K562 (cell line): ENCODE data around the gene POLR2J3. TPM values are rescaled to one million over a fixed set of nuclear protein-coding genes. Genes with fewer than 3 reads are reported as not detected.
A peak's percentile ranks its signal among the peaks of the same experiment; 100 is the strongest.
"Not testable (repeated sequence)": the region's sequence is repeated elsewhere in the genome, so short reads cannot be mapped to it uniquely, and the experiment has no call there.

Experiments used
- ATAC-seq: fragments of 200-7000 bp; cut with Tn5 transposase; 3 replicates; pipeline ENCODE4 v1.9.1; 2020; ENCODE audit warnings: moderate library complexity
- BruUV-seq: library from RNA; stranded (reverse); fragments of 400-500 nt; replicated peaks from 2 replicates; lab custom pipeline; 2021; lab: Mats Ljungman, UMichigan
- CTCF ChIA-PET: fragments of 300-600 bp; formaldehyde crosslinking; extraction: SDS; loops from one replicate; lab custom pipeline; 2021; ENCODE audit warnings: low intra/inter-chr PET ratio; lab: Yijun Ruan, JAX
- POLR2A ChIA-PET: fragments of 300-600, 350-650 bp; sonication (Branson Sonifier 250); formaldehyde crosslinking; extraction: SDS; loops from one replicate; lab custom pipeline; 2021; ENCODE audit warnings: antibody characterized with exemption, inconsistent platforms; lab: Yijun Ruan, JAX
- DNase-seq, 4 experiments: peaks; one replicate each; pipeline versions ENCODE4 v3.0.0 to v3.0.0-alpha.2; 2011 to 2018; ENCODE audit warnings: low spot score in 3 of 4, mixed read lengths in 3 of 4; ENCODE audit errors: extremely low read depth in 1 of 4
- FAIRE-seq: peaks from 2 replicates; lab custom pipeline; 2011; peaks lifted over from hg19 to GRCh38; lab: Jason Lieb, UNC
- H2AFZ ChIP-seq: 2 replicates; pipeline ENCODE4 v1.6.0; 2011; ENCODE audit warnings: low read depth, low read length, control low read depth, inconsistent platforms
- H3K27ac ChIP-seq: fragments of 200-600 bp; 3 replicates; pipeline ENCODE4 v1.8.0; 2011; ENCODE audit warnings: low read depth, mild to moderate bottlenecking, control low read depth, inconsistent platforms, low read length, moderate library complexity, mixed read lengths; ENCODE audit errors: extremely low read depth
- H3K27me3 ChIP-seq, 2 experiments: fragments of 300-600 bp in 1 of 2; 2 replicates in 1 of 2; 3 replicates in 1 of 2; pipeline versions ENCODE4 v1.6.0 to v1.8.0; 2011; ENCODE audit warnings: inconsistent platforms in 2 of 2, low read length in 2 of 2, mild to moderate bottlenecking in 1 of 2, mixed read lengths in 1 of 2, moderate library complexity in 1 of 2; ENCODE audit not compliant: control insufficient read depth in 2 of 2, insufficient read depth in 2 of 2
- H3K36me3 ChIP-seq: fragments of 300-600 bp; 3 replicates; pipeline ENCODE4 v1.8.0; 2011; ENCODE audit warnings: mild to moderate bottlenecking, low read length, inconsistent platforms; ENCODE audit not compliant: control insufficient read depth, insufficient read depth
- H3K4me1 ChIP-seq, 2 experiments: fragments of 200-600 bp in 1 of 2; replicated peaks in 1 of 2; 2 replicates in 1 of 2; 3 replicates in 1 of 2; pipeline versions ENCODE4 v1.5.1 to v1.8.0; 2011; ENCODE audit warnings: inconsistent platforms in 2 of 2, low read length in 2 of 2, mild to moderate bottlenecking in 1 of 2, mixed read lengths in 1 of 2, moderate library complexity in 1 of 2; ENCODE audit not compliant: control insufficient read depth in 2 of 2, insufficient read depth in 2 of 2
- H3K4me2 ChIP-seq: 2 replicates; pipeline ENCODE4 v1.6.1; 2011; ENCODE audit warnings: low read length, control low read depth, inconsistent platforms, mixed read lengths; ENCODE audit not compliant: insufficient read depth
- H3K4me3 ChIP-seq: fragments of 200-600 bp; sonication (generic), shearing (Covaris generic); 2 replicates; pipeline ENCODE4 v1.5.1; 2016; ENCODE audit warnings: control low read depth, inconsistent platforms
- H3K79me2 ChIP-seq: fragments of 200-600 bp; 3 replicates; pipeline ENCODE4 v1.8.0; 2011; ENCODE audit warnings: low read length, inconsistent platforms; ENCODE audit not compliant: control insufficient read depth, insufficient read depth
- H3K9ac ChIP-seq, 2 experiments: 2 replicates each; pipeline versions ENCODE4 v1.6.0 to v1.6.1; 2011; ENCODE audit warnings: low read depth in 2 of 2, low read length in 2 of 2, control low read depth in 1 of 2, inconsistent platforms in 1 of 2, mild to moderate bottlenecking in 1 of 2, mixed read lengths in 1 of 2; ENCODE audit not compliant: insufficient read depth in 1 of 2
- H3K9me1 ChIP-seq: one replicate; pipeline ENCODE4 v1.6.0; 2011; ENCODE audit warnings: inconsistent platforms, mild to moderate bottlenecking, low read length, moderate library complexity; ENCODE audit not compliant: control insufficient read depth, insufficient read depth
- H3K9me3 ChIP-seq: replicated peaks from 2 replicates; pipeline ENCODE4 v1.5.1; 2011; ENCODE audit warnings: low read depth, low read length, inconsistent platforms; ENCODE audit not compliant: control insufficient read depth, insufficient read depth
- H4K20me1 ChIP-seq: replicated peaks from 2 replicates; pipeline ENCODE4 v1.6.1; 2011; ENCODE audit warnings: low read length, inconsistent platforms, mixed read lengths; ENCODE audit not compliant: control insufficient read depth, insufficient read depth
- WGBS: fragments of 100-300 bp; shearing (Covaris generic); methylation state at CpG from one replicate; pipeline ENCODE4 v1.1.6; 2016; ENCODE audit warnings: low coverage, mixed read lengths; ENCODE audit not compliant: insufficient coverage; ENCODE audit errors: missing lambda C conversion rate; 5-methylcytosine and 5-hydroxymethylcytosine counted together
- in situ Hi-C: fragments of 300-500 bp; cut with MboI; formaldehyde crosslinking; loops from 4 replicates; pipeline ENCODE4 v1.15.0; 2018; ENCODE audit warnings: inconsistent platforms, mixed read lengths
- intact Hi-C: fragments of 100-400 bp; cut with micrococcal nuclease; formaldehyde crosslinking; loops from 2 replicates; pipeline ENCODE4 v1.14.2; 2022
- polyA plus RNA-seq, 8 experiments: library from polyadenylated mRNA; depleted of rRNA in 4 of 8; stranded (reverse) in 5 of 8; unstranded in 3 of 8; fragments of >200 nt; fragmentation: Nextera tagmentation in 2 of 8; fragmentation: Illumina TruSeq in 1 of 8; extraction: Ambion mirVana in 2 of 8; extraction: Trizol in 1 of 8; gene quantifications; 2 replicates each; pipeline versions ENCODE4 v1.2.1 to v1.2.3, GENCODE V29; 2011 to 2014; ENCODE audit warnings: inconsistent platforms in 1 of 8, missing spikeins in 1 of 8
- total RNA-seq, 7 experiments: library from RNA; depleted of rRNA in 6 of 7; stranded (reverse); fragments of >200 nt in 6 of 7; fragmentation: Illumina TruSeq in 2 of 7; extraction: Trizol in 2 of 7; gene quantifications; 2 replicates each; pipeline versions ENCODE4 v1.2.1 to v1.2.3, GENCODE V29; 2011 to 2021; ENCODE audit warnings: low replicate concordance in 1 of 7
- TF ChIP-seq, protein P1 (sequence below): fragments of 450-650 bp; IDR thresholded peaks from 2 replicates; pipeline ENCODE4 v1.6.1; 2016

The POLR2J3 gene
- total and polyA plus RNA-seq, 9 of the 15 experiments (the other 6 are each of a cell fraction or from before 2014, with no cell fraction given): 35.5 to 170 (median 62.9) TPM

DNA sequence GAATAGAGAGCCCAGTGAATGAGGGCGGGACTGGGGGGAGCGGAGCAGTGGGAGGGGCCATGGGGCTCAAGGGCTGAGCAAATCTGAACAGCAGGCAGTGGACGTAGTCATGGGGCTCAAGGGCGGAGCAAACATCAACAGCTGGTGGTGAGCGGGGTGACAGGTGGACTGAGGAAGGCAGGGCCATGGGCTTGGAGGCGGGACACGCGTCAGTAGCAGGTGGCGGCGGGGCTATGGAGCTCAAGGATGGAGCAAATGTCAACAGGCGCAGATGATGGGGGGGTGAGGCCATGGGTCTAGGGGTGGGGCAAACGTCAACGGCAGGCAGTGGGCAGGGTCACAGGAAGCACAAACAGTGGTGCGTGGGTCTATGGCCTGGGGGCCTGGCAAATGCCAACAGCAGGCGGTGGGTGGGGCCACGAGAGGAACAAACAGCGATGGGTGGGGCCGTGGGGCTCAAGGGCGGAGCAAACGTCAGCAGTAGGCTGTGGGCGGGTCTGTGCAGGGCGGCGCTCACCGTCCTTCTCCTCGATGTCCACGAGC lies 20.2 kb upstream of the POLR2J3 start:
- DNase-seq, H3K27ac ChIP-seq, intact Hi-C loops, in situ Hi-C loops, H3K4me1 ChIP-seq, H4K20me1 ChIP-seq, H3K79me2 ChIP-seq, FAIRE-seq, H3K9ac ChIP-seq, H3K36me3 ChIP-seq, CTCF ChIA-PET, BruUV-seq, H3K27me3 ChIP-seq, H2AFZ ChIP-seq, H3K4me3 ChIP-seq, H3K4me2 ChIP-seq, H3K9me3 ChIP-seq, H3K9me1 ChIP-seq, POLR2A ChIA-PET: not testable (repeated sequence)
- ATAC-seq: peak; percentile 89
- WGBS: 0% methylated on average over 6 of the region's 26 CpGs
- TF ChIP-seq, protein P1, sequence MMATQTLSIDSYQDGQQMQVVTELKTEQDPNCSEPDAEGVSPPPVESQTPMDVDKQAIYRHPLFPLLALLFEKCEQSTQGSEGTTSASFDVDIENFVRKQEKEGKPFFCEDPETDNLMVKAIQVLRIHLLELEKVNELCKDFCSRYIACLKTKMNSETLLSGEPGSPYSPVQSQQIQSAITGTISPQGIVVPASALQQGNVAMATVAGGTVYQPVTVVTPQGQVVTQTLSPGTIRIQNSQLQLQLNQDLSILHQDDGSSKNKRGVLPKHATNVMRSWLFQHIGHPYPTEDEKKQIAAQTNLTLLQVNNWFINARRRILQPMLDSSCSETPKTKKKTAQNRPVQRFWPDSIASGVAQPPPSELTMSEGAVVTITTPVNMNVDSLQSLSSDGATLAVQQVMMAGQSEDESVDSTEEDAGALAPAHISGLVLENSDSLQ: peak; percentile 38; the same call in 1 of the 2 replicates

DNA sequence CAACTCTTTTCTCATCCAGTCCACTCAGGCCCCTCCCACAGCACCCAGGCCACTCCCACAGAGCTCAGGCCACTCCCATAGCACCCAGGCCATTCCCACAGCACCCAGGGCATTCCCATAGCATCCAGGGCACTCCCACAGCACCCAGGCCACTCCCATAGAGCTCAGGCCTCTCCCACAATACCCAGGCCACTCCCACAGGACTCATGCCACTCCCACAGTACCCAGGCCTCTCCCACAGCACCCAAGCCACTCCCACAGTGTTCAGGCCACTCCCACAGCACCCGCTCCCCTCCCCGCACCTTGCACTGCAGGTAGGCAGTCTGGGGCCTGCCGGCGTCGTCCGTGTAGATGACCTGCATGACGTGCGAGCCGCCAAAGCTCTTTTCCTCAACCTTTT lies 17.5 kb upstream of the POLR2J3 start:
- in situ Hi-C loops: not testable (repeated sequence)
- peak; percentile 75 for FAIRE-seq

DNA sequence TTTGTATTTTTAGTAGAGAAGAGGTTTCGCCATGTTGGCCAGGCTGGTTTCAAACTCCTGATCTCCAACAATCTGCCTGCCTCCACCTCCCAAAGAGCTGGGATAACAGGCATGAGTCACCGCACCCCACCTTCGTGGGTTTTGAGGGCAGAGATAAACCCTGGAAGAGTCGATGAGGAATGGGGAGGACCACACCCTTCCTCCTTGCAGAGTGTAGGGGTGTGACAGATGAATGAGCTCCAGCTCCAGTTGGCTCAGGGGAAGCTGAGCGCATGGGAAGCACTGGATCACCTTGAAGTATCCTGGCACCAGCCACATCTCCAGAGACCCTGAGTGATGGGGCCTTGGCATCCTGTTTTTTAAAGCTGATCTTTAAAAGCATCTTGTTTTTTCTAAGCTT lies 11.1 kb upstream of the POLR2J3 start:
- H4K20me1 ChIP-seq, H3K4me1 ChIP-seq, H3K9ac ChIP-seq, BruUV-seq, H3K27ac ChIP-seq, H3K4me2 ChIP-seq, FAIRE-seq, CTCF ChIA-PET, H3K4me3 ChIP-seq, H3K9me3 ChIP-seq, H3K36me3 ChIP-seq, H3K9me1 ChIP-seq, intact Hi-C loops, DNase-seq, POLR2A ChIA-PET, H3K79me2 ChIP-seq, H3K27me3 ChIP-seq, in situ Hi-C loops, H2AFZ ChIP-seq: not testable (repeated sequence)
- WGBS: no CpG with 5 or more reads among the region's 5 CpGs
- ATAC-seq: peak; percentile 89

More for the DNA sequence above, 17.5 kb upstream of the POLR2J3 start:
- H3K27me3 ChIP-seq, H2AFZ ChIP-seq, H3K9ac ChIP-seq, H4K20me1 ChIP-seq, POLR2A ChIA-PET, H3K36me3 ChIP-seq, H3K4me3 ChIP-seq, H3K4me2 ChIP-seq, H3K27ac ChIP-seq, intact Hi-C loops, DNase-seq, H3K79me2 ChIP-seq, H3K9me1 ChIP-seq, H3K9me3 ChIP-seq, H3K4me1 ChIP-seq, CTCF ChIA-PET, BruUV-seq: not testable (repeated sequence)
- ATAC-seq: peak; percentile 94
- no CpG with 5 or more reads among the region's 9 CpGs for WGBS
